ENCODE measurements around the gene PTPN14. TPM values are rescaled to one million over a fixed set of nuclear protein-coding genes. Genes with fewer than 3 reads are reported as not detected.

Gene PTPN14
- total and polyA plus RNA-seq, 2 of the 4 experiments (the other 2 are of a cell fraction), result 21.5 to 31.7 TPM

GRCh38 chr1:214404571-214405213 is 146.7 kb downstream of the PTPN14 start:
- ATAC-seq (ENCODE audit: low read depth), result peak; percentile 59
- Histone ChIP-seq H3K14ac (replicated peaks; ENCODE audit: low read depth, low read length) (peak overlapping the region; percentile 54), H4K5ac (ENCODE audit: low read depth, low read length) (peak overlapping the region; percentile 66), H3K4ac (ENCODE audit: low read depth, low read length) (peak overlapping the region; percentile 86), H2BK15ac (ENCODE audit: low read depth, low read length) (peak overlapping the region; percentile 73; the same call in 2 of the 3 replicates), H3K27me3 (ENCODE audit: control insufficient read depth, insufficient read depth, low read length) (no peaks in the 10 kb centered on the region), H3K9me1 (ENCODE audit: insufficient read depth, low read length) (peaks cover 18% of the 10 kb centered on the region), H3K9ac (ENCODE audit: low read depth, low read length) (no peak overlapping the region), H3K56ac (ENCODE audit: extremely low read depth, insufficient read depth, low read length) (peak overlapping the region; percentile 15), H2AFZ (replicated peaks; ENCODE audit: low read length, poor library complexity) (peak overlapping the region; percentile 61), H4K8ac (ENCODE audit: low read depth in 2 of 2, low read length in 2 of 2) (peak overlapping the region; percentile 73 to 78), H3K23ac (ENCODE audit: low read depth, low read length) (peak overlapping the region; percentile 69; the same call in 1 of the 2 replicates), H3K27ac (ENCODE audit: insufficient read depth, low read length) (peak overlapping the region; percentile 86), H3K4me1 (ENCODE audit: control insufficient read depth, insufficient read depth, low read length) (peaks cover 18% of the 10 kb centered on the region), H4K20me1 (ENCODE audit: insufficient read depth, low read length) (no peaks in the 10 kb centered on the region), H2AK5ac (ENCODE audit: low read depth, low read length) (peak overlapping the region; percentile 90), H3K9me3 (ENCODE audit: control insufficient read depth, insufficient read depth, low read length) (no peaks in the 10 kb centered on the region), H3K18ac (ENCODE audit: low read depth, low read length) (peak overlapping the region; percentile 84), H4K91ac (ENCODE audit: insufficient read depth, low read depth, low read length) (peak overlapping the region; percentile 74), H2BK5ac (ENCODE audit: low read depth, low read length, poor library complexity, severe bottlenecking) (peak overlapping the region; percentile 96), H3K36me3 (ENCODE audit: control insufficient read depth, insufficient read depth, low read length) (peaks cover 17% of the 10 kb centered on the region), H3K79me1 (ENCODE audit: low read depth in 1 of 2, low read length in 2 of 2) (peaks cover 40 to 56% of the 10 kb centered on the region in 2 experiments), H3K4me3 (ENCODE audit: insufficient read depth, low read depth, low read length) (no peak overlapping the region), H2AK9ac (replicated peaks; ENCODE audit: low read depth, low read length, poor library complexity) (peak overlapping the region; percentile 47), H3K4me2 (ENCODE audit: low read depth, low read length) (peak overlapping the region; percentile 55), H2BK20ac (ENCODE audit: low read depth, low read length) (peak overlapping the region; percentile 86), H2BK120ac (ENCODE audit: low read depth, low read length) (peak overlapping the region; percentile 90)
- in situ Hi-C loops (cut with MboI; ENCODE audit: low sequenced_read_pairs), result no loop called here
- intact Hi-C loops (cut with micrococcal nuclease), result no loop called here
- ChIA-PET POLR2A (ENCODE audit: unreplicated experiment) (no interaction called here), CTCF (interaction anchor here (1.2 kb wide), 1 partner anchor 37 kb away, joined by 3 read pairs; no protein-coding TSS in a partner anchor)
- DNase-seq, result peak; percentile 75
- dilution Hi-C loops (cut with HindIII; ENCODE audit: low sequenced_read_pairs, unreplicated experiment), result no loop called here
- TF ChIP-seq ELK1 (IDR thresholded peaks at IDR 0.05; ENCODE audit: borderline replicate concordance, low read depth, low read length), result no peak
- TF ChIP-seq SMC3 (IDR thresholded peaks at IDR 0.05; ENCODE audit: low read depth, low read length), result no peak
- peak; percentile 31; the same call in 1 of the 2 replicates for TF ChIP-seq CEBPB (IDR thresholded peaks at IDR 0.05; ENCODE audit: low read depth, low read length)
- peak; percentile 1; the same call in 1 of the 2 replicates for TF ChIP-seq MAFK (IDR thresholded peaks at IDR 0.05; ENCODE audit: low read depth, low read length)
- peak; percentile 28; the same call in 1 of the 2 replicates for TF ChIP-seq NFE2L2 (IDR thresholded peaks at IDR 0.05; ENCODE audit: low read depth, low read length)
- 29% methylated on average over 3 of the region's 9 CpGs; no CpG with 5 or more reads in 1 of the 2 experiments for WGBS, 2 experiments (ENCODE audit: extremely low coverage in 2 of 2, insufficient read length in 1 of 2)
- BruUV-seq (replicated peaks), result no TSS peak

All from IMR-90 (cell line).